Activated T-cell treated with anti-CD3 and anti-CD28 coated beads, Interleukin-2, amount 50 U/mL, for 72 hours (primary cell): ENCODE data around the gene ARHGAP15. TPM values are rescaled to one million over a fixed set of nuclear protein-coding genes. Genes with fewer than 3 reads are reported as not detected.

Experiments
- ATAC-seq, 2 donors: fragments of 150-1000 bp; cut with Tn5 transposase; replicated peaks in 1 of 2; 2 replicates each; pipeline ENCODE4 v1.10.0; 2021; ENCODE audit warnings: moderate library complexity in 2 of 2, mild to moderate bottlenecking in 1 of 2
- DNase-seq, 2 donors: peaks; one replicate each; pipeline ENCODE4 v3.0.0; 2021 to 2022; ENCODE audit warnings: mixed read lengths in 1 of 2
- H3K27ac Mint-ChIP-seq: one replicate; pipeline ENCODE4 v1.8.0; 2022; ENCODE audit warnings: mild to moderate bottlenecking, moderate library complexity, mixed read lengths
- H3K27me3 Mint-ChIP-seq: one replicate; pipeline ENCODE4 v1.8.0; 2022; ENCODE audit warnings: low read depth, mixed read lengths
- H3K36me3 Mint-ChIP-seq, 2 donors: one replicate each; pipeline ENCODE4 v1.8.0; 2022; ENCODE audit warnings: mixed read lengths in 2 of 2, mild to moderate bottlenecking in 1 of 2; ENCODE audit not compliant: insufficient read depth in 2 of 2
- H3K4me1 Mint-ChIP-seq: one replicate; pipeline ENCODE4 v1.8.0; 2022; ENCODE audit warnings: low read depth, mixed read lengths
- H3K4me3 Mint-ChIP-seq, 2 donors: one replicate each; pipeline ENCODE4 v1.8.0; 2022; ENCODE audit warnings: mild to moderate bottlenecking in 2 of 2, mixed read lengths in 2 of 2, moderate library complexity in 2 of 2
- H3K9me3 Mint-ChIP-seq, 2 donors: one replicate each; pipeline ENCODE4 v1.8.0; 2022; ENCODE audit warnings: mixed read lengths in 2 of 2
- total RNA-seq, 2 donors: library from RNA; stranded (reverse); gene quantifications; one replicate each; pipeline ENCODE4 v1.2.3, GENCODE V29; 2022

ARHGAP15 gene
- total RNA-seq, 2 donors from 2014 or later: 94.6 to 111 TPM

DNA sequence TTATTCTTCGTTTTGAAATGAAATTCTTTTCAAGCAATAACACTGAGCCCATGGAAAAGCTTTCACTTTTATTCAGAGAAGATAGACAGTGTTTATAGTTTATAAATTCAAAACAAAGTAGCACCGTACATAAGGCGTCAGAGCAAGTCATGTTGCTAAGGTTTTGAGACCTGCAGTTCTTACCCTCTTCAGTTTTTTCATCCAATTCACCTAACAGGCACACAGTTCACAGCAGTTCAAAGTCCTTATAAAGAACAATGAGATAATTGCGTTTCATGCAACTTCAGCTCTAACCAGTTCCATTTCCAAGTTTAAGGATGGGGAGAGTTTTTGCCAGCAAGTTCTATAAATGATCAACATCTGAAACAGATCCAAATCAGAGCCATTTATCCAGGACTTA lies 96.7 kb downstream of the ARHGAP15 start:
- Mint-ChIP-seq H3K27ac (peak overlapping the region; percentile 83), H3K9me3 (no peaks in the 10 kb centered on the region), H3K4me3 (peak overlapping the region in 1 of 2 donors; percentile 67), H3K36me3 (peaks cover 6 to 13% of the 10 kb centered on the region in 2 donors), H3K4me1 (peaks cover 34% of the 10 kb centered on the region), H3K27me3 (no peaks in the 10 kb centered on the region)
- DNase-seq (no peak), ATAC-seq (no peak)

DNA sequence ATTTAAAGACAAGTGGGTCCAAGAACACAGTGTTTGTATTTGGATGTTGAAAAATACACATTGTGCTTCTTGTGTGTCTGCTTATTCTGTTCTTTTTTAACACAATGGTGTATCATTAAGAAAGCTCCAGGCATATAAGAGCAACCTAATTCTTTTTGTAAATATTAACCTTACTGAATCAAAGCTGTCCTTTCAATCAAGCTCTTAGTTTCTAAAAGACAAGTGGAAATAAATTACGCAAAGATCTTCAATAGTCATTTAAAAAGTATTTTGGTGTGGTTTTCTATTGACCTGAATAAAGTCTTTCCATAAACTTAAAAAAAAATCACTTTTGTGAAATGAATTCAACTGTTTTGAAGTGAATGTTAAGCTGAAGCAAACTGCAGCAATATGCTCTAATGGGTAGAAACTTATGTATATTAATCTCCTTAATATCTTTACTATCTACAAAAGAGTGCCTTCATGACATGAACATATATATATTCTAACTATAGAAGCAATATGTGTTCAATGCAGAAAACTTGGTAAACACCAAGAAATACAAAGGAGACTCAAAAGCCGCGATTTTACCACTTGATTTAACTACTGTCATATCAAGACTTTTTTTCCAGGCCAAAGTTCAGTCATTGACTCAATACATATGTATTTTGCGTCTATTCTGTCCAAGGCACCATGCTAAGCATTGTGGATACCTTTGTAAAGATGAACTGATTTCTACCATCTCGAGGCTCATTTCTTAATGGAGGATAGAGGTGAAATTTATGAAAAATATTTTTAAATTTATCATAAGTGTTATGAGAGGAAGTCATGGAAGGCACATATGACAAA lies 97.7 kb downstream of the ARHGAP15 start:
- ATAC-seq: peak in 1 of 2 donors; percentile 52
- DNase-seq: no peak
- Mint-ChIP-seq H3K36me3 (peaks cover 13 to 21% of the 10 kb centered on the region in 2 donors), H3K4me3 (peak overlapping the region in 1 of 2 donors; percentile 67), H3K27me3 (no peaks in the 10 kb centered on the region), H3K27ac (peak overlapping the region; percentile 83), H3K9me3 (peaks cover 6% of the 10 kb centered on the region in 2 donors), H3K4me1 (peaks cover 31% of the 10 kb centered on the region)

DNA sequence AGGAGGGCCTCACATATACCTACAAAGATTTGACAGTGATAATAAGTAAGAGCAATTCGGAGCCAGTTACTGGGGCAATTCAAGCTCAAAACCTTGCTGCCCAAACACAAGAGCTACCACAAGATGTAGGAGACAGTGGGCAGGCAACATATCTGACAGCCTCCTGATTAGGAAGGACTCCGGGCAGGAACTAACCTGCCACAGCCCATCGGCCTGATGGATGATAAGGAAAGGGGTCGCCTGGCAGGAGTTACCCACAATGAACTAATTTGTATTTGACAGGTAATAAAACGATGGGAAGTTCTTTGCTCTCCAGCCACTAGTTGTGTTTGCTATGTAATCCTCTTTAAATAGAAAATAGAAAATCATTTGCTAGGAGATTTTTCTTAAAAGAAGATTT lies 100.2 kb downstream of the ARHGAP15 start:
- Mint-ChIP-seq H3K36me3 (peaks cover 23 to 44% of the 10 kb centered on the region in 2 donors), H3K9me3 (peaks cover 10 to 18% of the 10 kb centered on the region in 2 donors), H3K27ac (no peak overlapping the region), H3K27me3 (no peaks in the 10 kb centered on the region), H3K4me3 (no peak overlapping the region), H3K4me1 (peaks cover 20% of the 10 kb centered on the region)
- DNase-seq (no peak), ATAC-seq (no peak)

DNA sequence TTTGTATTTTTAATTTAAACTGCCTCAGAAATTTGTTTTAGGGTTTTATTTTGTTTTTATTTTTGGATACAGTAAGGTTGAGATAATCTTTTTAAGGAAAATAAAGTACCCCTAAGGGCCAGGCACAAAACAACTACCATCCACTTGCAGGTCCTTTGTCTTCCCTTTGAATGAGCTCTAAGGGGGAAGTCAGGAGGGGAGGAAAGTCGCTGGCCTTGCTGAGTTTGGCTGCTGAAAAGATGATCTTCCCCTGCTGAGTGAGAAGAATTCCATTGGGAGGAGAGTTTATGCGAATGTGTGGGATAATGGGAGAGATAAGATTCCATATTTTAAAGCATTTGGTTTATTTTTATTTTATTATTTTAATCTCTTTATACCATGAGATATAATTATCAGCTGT lies 100.7 kb downstream of the ARHGAP15 start:
- ATAC-seq (no peak), DNase-seq (no peak)
- no peak overlapping the region for H3K4me3 Mint-ChIP-seq
- H3K36me3 Mint-ChIP-seq: peaks cover 23 to 50% of the 10 kb centered on the region in 2 donors
- H3K27ac Mint-ChIP-seq: no peak overlapping the region
- H3K4me1 Mint-ChIP-seq: peaks cover 22% of the 10 kb centered on the region
- H3K9me3 Mint-ChIP-seq: peaks cover 10 to 18% of the 10 kb centered on the region in 2 donors
- H3K27me3 Mint-ChIP-seq: no peaks in the 10 kb centered on the region

DNA sequence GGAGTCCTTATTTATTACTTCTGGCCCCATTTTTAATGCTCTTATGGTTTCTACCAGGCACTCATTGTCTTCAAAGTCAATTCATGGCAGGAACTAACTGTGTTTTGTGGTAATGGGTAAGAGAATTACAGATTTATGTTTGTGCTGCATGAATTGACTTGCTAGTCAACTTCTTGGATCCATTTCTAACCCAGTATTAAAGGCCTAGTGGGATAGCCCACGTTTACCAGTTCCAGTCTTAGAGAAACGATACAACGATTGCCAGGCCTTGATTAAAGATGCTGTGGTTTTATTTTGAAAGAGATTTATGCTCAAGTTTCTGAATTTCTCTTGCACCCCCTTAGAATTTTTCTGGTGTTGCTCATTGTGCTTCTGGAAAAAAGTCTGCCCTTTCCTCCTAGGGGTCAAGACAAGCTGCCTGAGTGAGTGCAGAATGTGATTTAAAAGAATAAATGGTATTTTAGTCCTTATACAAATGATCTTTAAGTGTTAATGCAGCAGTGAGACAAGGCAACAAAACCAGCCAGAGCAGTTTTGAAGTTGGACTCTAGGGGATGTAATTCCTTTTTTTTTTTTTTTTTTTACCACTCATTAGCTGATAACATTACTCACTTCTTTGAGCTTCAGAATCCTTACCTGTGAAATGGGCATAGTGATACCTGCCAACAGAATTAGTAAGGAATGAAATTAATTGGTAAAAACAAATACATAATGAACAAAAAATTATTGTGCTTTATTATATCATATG lies 101.5 kb downstream of the ARHGAP15 start:
- ATAC-seq (no peak), DNase-seq (no peak)
- Mint-ChIP-seq H3K27me3 (no peaks in the 10 kb centered on the region), H3K9me3 (peaks cover 10 to 18% of the 10 kb centered on the region in 2 donors), H3K36me3 (peaks cover 25 to 54% of the 10 kb centered on the region in 2 donors), H3K27ac (no peak overlapping the region), H3K4me1 (peaks cover 26% of the 10 kb centered on the region), H3K4me3 (no peak overlapping the region)

DNA sequence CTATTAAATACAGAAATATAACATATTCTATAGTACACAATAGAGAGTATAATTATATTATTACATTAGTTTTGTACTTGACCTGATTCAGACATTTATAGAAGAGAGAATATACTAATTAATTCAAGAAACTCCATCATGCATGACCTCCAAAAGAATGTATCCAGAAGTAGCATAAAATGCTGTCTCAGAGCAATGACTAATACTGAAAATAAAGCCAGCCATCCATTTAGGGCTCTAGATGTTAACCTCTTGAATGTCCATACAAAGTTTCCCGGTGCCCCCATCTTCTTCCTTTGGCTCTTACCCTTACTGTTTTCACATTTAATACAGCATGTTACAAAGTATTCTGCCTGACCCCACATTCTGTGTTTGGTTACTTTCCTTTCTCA lies 102.0 kb downstream of the ARHGAP15 start:
- ATAC-seq (no peak), DNase-seq (no peak)
- H3K27ac Mint-ChIP-seq: no peak overlapping the region
- H3K27me3 Mint-ChIP-seq: no peaks in the 10 kb centered on the region
- no peak overlapping the region for H3K4me3 Mint-ChIP-seq
- peaks cover 21% of the 10 kb centered on the region for H3K4me1 Mint-ChIP-seq
- peaks cover 10 to 18% of the 10 kb centered on the region in 2 donors for H3K9me3 Mint-ChIP-seq
- peaks cover 25 to 57% of the 10 kb centered on the region in 2 donors for H3K36me3 Mint-ChIP-seq

DNA sequence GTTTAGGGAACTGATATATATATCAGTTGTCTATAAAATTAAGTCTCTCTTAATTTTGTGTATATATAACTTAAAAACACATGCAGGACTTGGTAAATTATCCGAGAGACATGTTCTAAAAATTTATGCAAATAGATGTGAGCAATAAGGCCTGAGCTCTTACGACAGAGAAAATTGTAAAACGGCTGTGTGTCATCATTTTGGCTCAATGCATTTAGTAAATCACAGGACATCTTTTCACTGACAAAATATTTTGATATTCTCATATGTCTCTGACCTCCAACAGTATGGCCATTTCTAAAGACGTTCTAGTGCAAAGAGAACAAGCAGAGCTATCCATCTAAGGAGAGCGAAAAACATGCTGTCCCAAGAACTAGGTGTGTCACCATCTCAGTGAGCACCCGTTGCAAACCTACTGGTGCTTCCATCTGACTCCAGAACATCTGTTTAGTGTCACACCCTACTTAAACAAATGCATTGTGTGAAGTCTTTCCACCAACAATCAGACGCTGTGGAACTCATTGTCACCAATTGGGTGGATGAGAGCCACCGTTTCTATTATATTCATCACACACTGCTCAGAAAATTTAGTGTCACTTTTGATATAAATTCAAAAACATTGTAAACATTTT lies 108.0 kb downstream of the ARHGAP15 start:
- ATAC-seq: no peak
- H3K27ac Mint-ChIP-seq: no peak overlapping the region
- peaks cover 4 to 10% of the 10 kb centered on the region in 2 donors for H3K9me3 Mint-ChIP-seq
- H3K4me1 Mint-ChIP-seq: peaks cover 17% of the 10 kb centered on the region
- H3K36me3 Mint-ChIP-seq: peaks cover 17 to 55% of the 10 kb centered on the region in 2 donors
- H3K4me3 Mint-ChIP-seq: no peak overlapping the region
- no peak for DNase-seq
- no peaks in the 10 kb centered on the region for H3K27me3 Mint-ChIP-seq

DNA sequence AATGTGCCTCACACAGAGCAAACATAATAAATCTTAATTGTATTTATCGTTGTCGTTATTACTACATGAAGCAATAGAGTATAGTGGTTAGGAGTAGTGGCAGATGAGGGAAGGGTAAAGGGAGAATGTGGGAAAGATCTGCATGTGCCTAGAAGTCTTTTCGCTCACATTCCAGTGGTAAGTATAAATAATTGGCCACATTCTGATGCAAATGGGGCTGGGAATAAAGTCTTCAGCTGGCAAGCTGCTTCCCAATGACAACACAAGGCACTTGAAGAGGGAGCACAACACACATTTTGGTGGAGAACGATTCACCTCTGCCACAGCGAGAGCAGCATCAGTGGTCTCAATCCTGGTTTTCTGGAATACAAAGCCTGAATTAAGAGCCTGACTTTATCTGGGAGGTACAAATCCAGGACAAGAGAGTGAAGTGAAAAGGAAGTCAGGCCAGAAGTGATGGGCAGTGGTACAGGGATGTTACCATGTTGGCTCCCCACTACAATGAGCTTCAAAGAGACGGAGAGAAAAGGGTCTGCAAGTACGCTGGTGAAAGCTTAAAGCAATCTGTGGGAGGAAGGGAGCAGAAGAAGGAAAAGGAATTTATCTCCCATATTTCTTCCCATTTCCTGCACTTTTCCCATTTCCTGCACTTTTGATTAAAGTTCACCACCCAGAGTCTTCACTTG lies 112.3 kb downstream of the ARHGAP15 start:
- Mint-ChIP-seq H3K27ac (no peak overlapping the region), H3K4me3 (no peak overlapping the region), H3K27me3 (no peaks in the 10 kb centered on the region), H3K9me3 (no peaks in the 10 kb centered on the region), H3K4me1 (peaks cover 7% of the 10 kb centered on the region), H3K36me3 (peaks cover 8 to 19% of the 10 kb centered on the region in 2 donors)
- ATAC-seq: no peak
- no peak for DNase-seq

DNA sequence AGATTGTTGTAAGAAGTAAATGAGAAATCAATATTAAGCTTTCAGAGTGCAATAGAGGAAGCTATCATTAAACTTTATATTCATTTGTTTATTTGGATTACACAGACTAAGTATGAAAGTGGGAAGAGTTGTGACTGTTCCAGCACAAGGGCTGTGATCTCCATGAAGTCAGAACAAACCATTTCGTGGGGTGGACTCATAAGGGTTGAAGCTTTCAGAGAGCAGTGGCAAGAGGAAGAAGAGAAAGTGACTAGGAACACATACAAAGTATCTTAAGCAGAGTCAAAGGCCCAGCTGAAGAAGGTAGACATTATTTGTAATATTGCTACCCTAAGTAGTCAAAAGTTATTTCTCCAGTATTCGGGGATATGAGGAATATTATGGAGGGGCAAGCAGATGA lies 117.0 kb downstream of the ARHGAP15 start:
- Mint-ChIP-seq H3K4me3 (no peak overlapping the region), H3K4me1 (peaks cover 6% of the 10 kb centered on the region), H3K27ac (no peak overlapping the region), H3K27me3 (no peaks in the 10 kb centered on the region), H3K36me3 (peaks cover 3 to 8% of the 10 kb centered on the region in 2 donors), H3K9me3 (no peaks in the 10 kb centered on the region)
- DNase-seq (no peak), ATAC-seq (peak in 1 of 2 donors; percentile 53)

DNA sequence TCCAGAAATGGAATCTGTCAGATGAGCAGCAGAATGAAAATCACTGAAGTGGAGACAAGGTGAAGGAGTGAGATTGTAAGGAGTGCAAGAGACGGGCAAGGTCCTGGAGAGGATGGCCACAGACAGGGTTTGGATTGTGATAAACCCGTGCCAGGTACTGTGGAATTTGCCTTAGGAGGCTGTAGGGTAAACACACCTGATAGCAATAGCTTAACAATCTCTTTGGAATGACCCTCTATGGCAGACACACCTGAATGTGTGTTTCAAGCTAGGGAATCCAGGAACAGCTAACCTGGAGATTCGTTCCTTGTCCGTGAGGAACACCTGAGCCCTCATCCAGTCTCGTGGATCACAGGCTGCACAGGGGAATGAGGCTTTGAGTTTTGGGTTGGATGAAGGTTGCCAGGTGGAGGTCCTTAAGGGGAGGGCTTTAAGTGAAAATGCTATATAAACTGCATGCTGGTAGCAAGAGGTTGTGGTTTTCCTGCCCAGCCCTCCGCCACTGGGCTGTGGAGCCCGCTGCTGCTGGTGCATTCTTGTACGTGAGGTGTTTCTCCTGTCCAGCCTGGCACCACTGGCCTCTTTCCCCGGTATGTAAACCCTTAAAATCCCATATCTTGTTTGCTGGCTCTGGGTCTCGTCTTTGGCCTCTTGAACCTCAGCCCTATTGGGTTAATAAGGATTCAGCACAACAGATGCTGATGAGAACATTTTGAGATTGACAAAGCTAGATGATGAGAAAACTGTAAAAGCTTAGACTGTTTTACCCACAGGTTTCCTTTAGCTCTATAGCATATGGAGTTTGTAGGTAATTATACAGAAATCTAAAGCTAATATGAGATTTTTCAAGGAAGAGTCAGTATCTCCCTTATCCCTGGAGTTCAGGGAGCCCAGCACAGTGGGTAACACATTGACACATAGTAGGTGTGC lies 117.9 kb downstream of the ARHGAP15 start:
- ATAC-seq: peak; percentile 39 to 57
- H3K36me3 Mint-ChIP-seq: peaks cover 0 to 5% of the 10 kb centered on the region in 2 donors
- H3K27ac Mint-ChIP-seq: no peak overlapping the region

DNA sequence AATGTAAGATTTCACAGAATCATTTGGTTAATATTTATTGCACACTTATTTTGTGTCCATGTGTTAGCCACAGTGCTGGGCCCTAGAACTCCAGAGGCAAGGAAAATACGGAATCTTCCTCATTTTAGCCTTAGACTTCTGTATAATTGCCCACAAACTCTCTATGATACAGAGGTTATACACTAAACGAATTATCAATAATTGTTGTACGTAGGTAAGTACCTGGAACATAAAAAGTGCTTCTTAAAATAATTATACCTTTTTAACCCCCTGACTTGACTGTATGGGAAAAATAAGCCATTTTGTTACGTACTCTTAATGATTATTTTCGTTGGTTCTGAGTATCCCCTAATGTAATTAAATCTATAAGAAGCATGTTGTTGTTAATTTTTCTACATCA lies 119.4 kb downstream of the ARHGAP15 start:
- Mint-ChIP-seq H3K27me3 (no peaks in the 10 kb centered on the region), H3K9me3 (no peaks in the 10 kb centered on the region), H3K36me3 (peaks cover 5% of the 10 kb centered on the region in 2 donors), H3K27ac (peak overlapping the region; percentile 47), H3K4me3 (peak overlapping the region in 1 of 2 donors; percentile 36), H3K4me1 (peaks cover 23% of the 10 kb centered on the region)
- DNase-seq (no peak), ATAC-seq (no peak)

More for the DNA sequence above, 117.9 kb downstream of the ARHGAP15 start:
- Mint-ChIP-seq H3K4me1 (peaks cover 9% of the 10 kb centered on the region), H3K4me3 (peak overlapping the region in 1 of 2 donors; percentile 41), H3K9me3 (no peaks in the 10 kb centered on the region), H3K27me3 (no peaks in the 10 kb centered on the region)
- no peak for DNase-seq

DNA sequence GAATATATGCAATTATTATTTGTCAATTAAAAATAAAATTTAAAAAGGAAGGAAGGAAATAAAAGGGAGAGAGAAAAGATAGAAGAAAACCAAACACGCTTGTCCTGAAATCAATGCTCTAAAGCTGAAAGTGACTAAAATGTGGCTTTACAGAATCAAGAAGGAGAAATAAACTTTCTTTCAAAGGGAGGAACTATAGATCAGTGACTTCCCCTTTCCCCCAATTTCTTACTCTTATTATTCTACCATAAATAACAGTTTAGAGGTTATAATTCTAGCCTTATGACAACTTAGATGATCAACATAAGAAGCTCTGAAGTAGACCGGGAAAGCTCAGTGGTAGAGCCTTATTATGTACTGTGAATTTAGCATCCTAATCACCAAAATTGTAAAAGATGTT lies 122.5 kb downstream of the ARHGAP15 start:
- ATAC-seq: no peak
- Mint-ChIP-seq H3K27me3 (no peaks in the 10 kb centered on the region), H3K36me3 (peaks cover 5% of the 10 kb centered on the region in 2 donors), H3K9me3 (no peaks in the 10 kb centered on the region), H3K4me3 (peak overlapping the region; percentile 17 to 46), H3K4me1 (peaks cover 47% of the 10 kb centered on the region), H3K27ac (peak overlapping the region; percentile 24)
- no peak for DNase-seq
